Epithelial cell of esophagus (primary cell): ENCODE results near the gene TNS3.

Experiments
- DNase-seq: peaks from one replicate; pipeline ENCODE4 v3.0.0; 2010; ENCODE audit warnings: low read depth
- H3K4me3 ChIP-seq: 2 replicates; pipeline ENCODE4 v1.5.1; 2011; ENCODE audit warnings: mild to moderate bottlenecking, low read length, control low read depth
- CTCF ChIP-seq: IDR thresholded peaks from 2 replicates; pipeline ENCODE4 v1.5.1; 2011; ENCODE audit warnings: low read depth, mild to moderate bottlenecking, low read length, control low read depth, inconsistent platforms; ENCODE audit not compliant: insufficient read depth; ENCODE audit errors: missing control alignments

TNS3 gene

GRCh38 chr7:47501406-47501805, 80.5 kb downstream of the TNS3 start:
- H3K4me3 ChIP-seq: no peak overlapping the region
- DNase-seq: no peak
- no peak for TF ChIP-seq CTCF

DNA sequence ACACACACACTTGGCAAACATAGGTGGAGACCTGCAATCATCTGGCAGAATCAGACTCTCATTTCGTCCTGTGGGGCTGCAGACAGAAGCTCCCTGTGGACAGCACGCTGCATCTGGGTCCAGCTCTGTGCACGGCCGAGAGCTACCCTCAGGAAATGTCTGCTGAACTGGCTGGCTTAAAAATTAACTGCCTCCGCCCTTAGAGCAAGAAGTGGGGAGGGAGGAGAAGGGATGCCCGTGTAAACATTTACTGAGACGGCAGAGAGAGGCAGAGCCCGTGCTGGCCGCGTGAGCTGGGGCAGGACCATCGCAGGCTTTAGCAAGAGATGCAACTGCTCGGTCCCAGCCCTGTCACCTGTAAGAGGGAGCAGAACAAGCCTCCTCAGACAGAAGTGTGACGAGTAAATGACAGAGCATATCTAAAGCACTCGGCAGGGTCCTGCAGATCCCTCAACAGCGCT, 81.8 kb downstream of the TNS3 start:
- no peak overlapping the region for H3K4me3 ChIP-seq
- no peak for TF ChIP-seq CTCF
- DNase-seq: no peak

- H3K4me3 ChIP-seq: no peak overlapping the region
- DNase-seq: peak; percentile 53
- no peak for TF ChIP-seq CTCF
Measured at GRCh38 chr7:47498229-47499056, 83.5 kb downstream of the TNS3 start.

- no peak overlapping the region for H3K4me3 ChIP-seq
- DNase-seq: no peak
- TF ChIP-seq CTCF: no peak
Measured at GRCh38 chr7:47497367-47498096, 84.4 kb downstream of the TNS3 start.

GRCh38 chr7:47496666-47497065, 85.2 kb downstream of the TNS3 start:
- H3K4me3 ChIP-seq: no peak overlapping the region
- no peak for DNase-seq
- TF ChIP-seq CTCF: no peak

DNA sequence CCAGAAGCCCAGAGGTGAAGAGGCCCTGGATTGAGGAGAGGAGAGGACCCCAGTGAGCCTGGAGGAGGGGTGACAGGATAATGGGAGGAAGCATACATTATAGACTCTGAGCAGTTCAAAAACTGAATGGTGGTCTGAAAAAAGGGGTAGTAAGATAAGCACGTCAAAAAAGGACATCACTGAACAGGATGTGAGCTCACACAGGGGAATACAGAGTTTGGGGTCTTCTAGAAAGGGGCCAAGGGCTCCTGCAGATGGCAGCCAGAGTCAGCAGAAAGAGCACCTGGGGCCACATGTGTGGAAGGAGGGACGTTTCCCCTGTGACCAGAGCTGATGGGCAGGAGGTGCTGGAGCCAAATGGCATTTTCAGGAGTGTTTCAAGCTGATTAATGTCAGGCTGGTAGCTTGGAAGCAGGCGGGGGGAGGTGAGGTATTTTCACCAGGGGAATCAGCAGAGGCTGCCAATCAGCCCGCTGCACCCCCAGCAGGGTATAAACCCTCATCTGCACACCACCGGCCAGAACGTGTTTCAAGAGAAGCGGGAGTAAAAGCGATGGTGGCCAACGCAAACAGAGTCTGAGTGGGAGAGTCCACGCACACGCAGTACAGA, 85.8 kb downstream of the TNS3 start:
- no peak overlapping the region for H3K4me3 ChIP-seq
- no peak for TF ChIP-seq CTCF
- no peak for DNase-seq
